Measurements from ENCODE around the gene RCOR1.
A peak's percentile ranks its signal among the peaks of the same experiment; 100 is the strongest.

Gene RCOR1

DNA sequence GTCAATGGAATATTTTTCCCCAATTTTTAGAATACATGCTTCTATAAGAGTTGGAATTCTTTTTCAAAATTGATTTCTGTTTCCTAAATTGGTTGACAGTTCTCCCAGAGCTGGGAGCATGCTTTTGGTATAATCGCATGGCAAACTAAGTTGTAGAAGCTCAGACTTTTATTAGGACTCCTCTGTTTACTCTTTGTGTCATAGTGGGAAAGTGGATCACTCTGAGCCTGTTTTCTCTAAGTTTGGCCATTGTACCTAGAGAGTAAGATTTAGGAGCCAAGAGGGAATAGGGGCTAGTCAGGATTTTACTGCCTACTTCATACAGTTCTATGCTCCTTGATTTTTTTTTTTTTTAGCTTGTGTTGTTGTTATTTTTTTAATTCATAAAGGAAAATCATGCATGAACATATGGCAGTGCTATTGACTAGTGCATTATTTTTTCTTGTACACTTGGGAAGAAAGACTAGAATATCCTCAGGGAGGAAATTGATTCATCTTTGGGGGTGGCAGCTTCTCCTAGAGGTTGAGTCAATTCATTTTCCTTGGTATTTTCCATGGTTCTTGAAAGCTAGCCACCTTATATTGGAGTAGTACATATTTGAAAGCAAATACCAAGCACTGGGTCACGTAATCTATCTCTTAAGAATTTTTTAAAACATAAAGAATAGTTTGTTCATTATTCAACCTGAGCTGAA, 107.1 kb downstream of the RCOR1 start:
- TF ChIP-seq, protein P1, sequence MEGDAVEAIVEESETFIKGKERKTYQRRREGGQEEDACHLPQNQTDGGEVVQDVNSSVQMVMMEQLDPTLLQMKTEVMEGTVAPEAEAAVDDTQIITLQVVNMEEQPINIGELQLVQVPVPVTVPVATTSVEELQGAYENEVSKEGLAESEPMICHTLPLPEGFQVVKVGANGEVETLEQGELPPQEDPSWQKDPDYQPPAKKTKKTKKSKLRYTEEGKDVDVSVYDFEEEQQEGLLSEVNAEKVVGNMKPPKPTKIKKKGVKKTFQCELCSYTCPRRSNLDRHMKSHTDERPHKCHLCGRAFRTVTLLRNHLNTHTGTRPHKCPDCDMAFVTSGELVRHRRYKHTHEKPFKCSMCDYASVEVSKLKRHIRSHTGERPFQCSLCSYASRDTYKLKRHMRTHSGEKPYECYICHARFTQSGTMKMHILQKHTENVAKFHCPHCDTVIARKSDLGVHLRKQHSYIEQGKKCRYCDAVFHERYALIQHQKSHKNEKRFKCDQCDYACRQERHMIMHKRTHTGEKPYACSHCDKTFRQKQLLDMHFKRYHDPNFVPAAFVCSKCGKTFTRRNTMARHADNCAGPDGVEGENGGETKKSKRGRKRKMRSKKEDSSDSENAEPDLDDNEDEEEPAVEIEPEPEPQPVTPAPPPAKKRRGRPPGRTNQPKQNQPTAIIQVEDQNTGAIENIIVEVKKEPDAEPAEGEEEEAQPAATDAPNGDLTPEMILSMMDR (conservative IDR thresholded peaks at IDR 0.05), result no peak
- peak overlapping the region; percentile 92; the same call in 1 of the 2 replicates for H3K27ac ChIP-seq

DNA sequence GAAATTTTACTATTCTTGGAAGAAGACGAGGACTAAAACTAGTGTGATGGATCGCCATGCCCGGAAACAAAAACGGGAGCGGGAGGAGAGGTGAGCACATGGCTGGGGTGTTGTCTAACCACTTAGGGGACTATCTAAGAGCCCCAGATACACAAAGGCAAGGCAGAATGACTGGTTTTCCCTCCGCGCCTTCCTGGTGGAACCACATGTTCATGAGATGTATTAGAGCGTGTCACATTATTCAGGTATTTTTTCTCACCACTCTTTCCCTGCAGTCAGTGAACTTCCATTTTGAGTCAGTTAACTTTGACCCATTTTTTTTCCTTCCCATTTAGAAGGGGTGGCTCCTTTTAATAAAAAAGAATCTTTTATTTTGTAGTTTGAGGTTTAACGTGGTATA, 116.0 kb downstream of the RCOR1 start:
- no peak overlapping the region for H3K27ac ChIP-seq

DNA sequence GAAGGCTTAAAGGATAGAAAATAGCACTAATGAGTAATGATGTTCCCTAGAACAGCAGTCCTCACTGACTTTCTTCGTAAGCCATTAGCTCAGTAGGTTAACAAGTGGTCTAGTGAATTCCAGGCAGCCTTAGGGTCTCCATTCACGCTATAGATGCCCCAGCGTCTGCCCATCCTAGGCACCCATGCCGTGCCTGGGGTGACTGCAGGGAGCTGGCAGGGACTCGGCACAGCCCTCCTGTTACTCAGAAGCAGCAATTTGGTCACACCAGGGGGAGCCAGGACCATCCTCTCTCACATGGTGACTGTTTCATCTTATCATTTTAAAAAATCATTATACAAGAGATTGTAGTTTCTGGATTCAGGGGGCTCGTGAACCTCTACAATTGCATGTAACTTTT, 118.8 kb downstream of the RCOR1 start:
- TF ChIP-seq, protein P1 (conservative IDR thresholded peaks at IDR 0.05), result no peak

More for the DNA sequence above, 116.0 kb downstream of the RCOR1 start:
- TF ChIP-seq, protein P1 (conservative IDR thresholded peaks at IDR 0.05), result no peak

DNA sequence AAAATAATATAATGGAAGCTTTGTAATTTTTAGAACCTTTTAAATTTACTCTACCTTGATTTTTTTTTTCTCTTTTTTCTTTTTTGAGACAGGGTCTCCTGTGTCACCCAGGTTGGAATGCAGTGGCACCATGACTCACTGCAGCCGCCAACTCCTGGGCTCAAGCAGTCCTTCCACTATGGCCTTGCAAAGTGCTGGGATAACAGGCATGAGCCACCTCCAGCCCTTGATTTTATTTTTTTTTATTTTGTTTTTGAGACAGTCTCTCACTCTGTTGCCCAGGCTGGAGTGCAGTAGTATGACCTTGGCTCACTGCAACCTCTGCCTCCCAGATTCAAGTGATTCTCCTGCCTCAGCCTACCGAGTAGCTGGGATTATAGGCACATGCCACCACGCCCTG, 119.5 kb downstream of the RCOR1 start:
- TF ChIP-seq, protein P1 (conservative IDR thresholded peaks at IDR 0.05), result no peak
- no peak overlapping the region for H3K27ac ChIP-seq

More for the DNA sequence above, 118.8 kb downstream of the RCOR1 start:
- H3K27ac ChIP-seq, result no peak overlapping the region

DNA sequence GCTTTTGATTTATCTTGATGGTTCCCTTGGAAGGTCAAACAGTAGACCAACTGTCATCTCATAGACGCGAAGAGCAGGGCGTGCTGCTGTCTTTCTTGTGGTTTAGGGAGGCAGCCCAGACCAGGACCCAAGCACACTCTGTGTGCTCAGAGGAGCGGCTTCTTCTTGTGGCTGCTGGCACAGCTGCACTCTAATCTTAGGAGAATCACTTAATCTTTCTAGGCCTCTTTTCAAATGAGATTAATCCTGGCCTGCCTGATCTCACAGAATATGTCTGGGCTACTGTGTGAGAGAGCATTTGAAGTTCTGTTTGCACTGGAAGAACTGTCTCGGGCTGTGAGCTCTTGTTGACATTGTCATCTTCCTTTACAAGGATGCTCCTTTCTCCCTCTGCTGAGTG, 124.8 kb downstream of the RCOR1 start:
- peak overlapping the region; percentile 48 for H3K27ac ChIP-seq
- TF ChIP-seq, protein P1 (conservative IDR thresholded peaks at IDR 0.05), result no peak

DNA sequence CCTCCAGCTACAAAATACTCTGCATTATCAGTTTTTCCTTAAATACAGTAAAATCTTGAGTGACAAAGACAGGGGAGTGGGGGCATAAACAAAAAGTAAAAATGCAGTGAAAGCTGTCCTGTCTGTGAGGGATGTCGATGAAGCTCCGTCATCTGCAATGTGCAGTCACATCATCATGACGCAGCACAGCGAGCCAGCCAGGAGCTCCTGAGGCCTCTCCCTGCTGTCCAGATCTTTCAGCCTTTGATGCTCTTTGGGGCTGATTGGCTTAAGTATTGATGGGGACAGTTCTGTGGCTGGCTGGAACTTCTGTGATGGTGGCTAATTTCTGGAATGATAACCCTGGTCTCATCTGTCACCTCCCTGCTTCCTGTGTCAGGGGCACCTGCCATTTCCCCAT, 130.2 kb downstream of the RCOR1 start:
- TF ChIP-seq, protein P1 (conservative IDR thresholded peaks at IDR 0.05), result no peak
- H3K27ac ChIP-seq, result no peak overlapping the region

DNA sequence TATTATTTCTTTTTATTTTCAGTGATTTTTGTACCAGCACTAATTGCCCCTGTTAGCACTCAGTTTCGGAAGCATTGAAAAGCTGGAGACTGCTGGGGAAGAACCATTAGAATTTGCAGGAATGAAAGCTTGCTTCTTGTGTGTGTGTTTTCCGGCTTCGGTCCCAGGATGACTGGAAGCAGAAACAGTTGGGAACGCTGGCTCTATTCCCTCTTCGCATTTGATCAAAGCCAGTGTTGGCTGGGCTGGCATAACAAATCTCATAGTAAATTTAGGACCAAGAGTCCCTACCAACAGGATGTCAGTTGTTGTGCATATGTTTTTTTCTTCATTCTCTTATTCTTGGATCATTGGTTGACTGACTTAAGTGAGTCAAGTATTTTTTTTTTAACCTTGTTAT, 131.2 kb downstream of the RCOR1 start:
- H3K27ac ChIP-seq, result no peak overlapping the region
- TF ChIP-seq, protein P1 (conservative IDR thresholded peaks at IDR 0.05), result no peak

Data from VCaP (cell line).